GM12878 (cell line): ENCODE data around the gene SLC9C2.

Experiments
- KDM1A ChIP-seq: fragments of 200-600 bp; sonication (generic); IDR thresholded peaks from 2 replicates; pipeline ENCODE4 v1.6.1; 2016; ENCODE audit warnings: borderline replicate concordance
- ZSCAN29 ChIP-seq: fragments of 450-650 bp; IDR thresholded peaks from 2 replicates; pipeline ENCODE4 v1.6.1; 2017; ENCODE audit warnings: mild to moderate bottlenecking, moderate library complexity

DNA sequence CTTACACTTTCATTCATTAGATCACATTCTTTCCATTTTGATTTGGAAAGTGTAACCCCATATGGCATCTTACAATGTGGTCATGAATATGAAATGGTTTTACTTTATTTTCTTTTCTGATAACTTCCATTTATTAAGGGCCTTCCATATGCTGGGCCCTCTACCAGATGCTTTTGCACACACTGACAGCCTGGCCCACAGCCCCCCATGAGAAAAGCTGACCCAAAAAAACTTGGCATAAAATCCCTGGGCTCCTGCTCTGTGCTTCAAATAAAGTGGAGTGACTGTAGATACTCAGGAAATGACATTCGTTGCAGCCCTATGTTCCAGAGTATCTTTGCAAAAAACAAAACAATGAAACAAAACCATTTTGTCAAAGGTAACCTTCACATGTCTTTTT lies 76.9 kb downstream of the SLC9C2 start:
- TF ChIP-seq ZSCAN29, result no peak
- TF ChIP-seq KDM1A, result no peak
